ENCODE data around the gene CAMK4.
"Not testable (repeated sequence)": the region's sequence is repeated elsewhere in the genome, so short reads cannot be mapped to it uniquely, and the experiment has no call there.

DNA sequence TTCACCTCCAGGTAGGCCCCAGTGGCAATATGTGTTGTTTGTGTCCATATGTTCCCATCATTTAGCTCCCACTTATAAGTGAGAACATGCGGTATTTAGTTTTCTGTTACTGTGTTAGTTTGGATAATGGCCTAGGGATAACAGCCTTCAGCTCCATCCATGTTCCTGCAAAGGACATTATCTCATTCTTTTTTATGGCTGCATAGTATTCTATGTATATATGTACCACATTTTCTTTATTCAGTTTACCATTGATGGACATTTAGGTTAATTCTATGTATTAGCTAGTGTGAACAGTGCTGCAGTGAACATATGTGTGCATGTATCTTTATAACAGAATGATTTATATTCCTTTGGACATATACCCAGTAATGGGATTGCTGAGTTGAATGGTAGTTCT lies 134.5 kb downstream of the CAMK4 start:
- not testable (repeated sequence) for TF ChIP-seq GABPB1 (CRISPR knock-in tag; IDR thresholded peaks at IDR 0.05); SIX5 (IDR thresholded peaks at IDR 0.05; ENCODE audit: borderline replicate concordance in 1 of 2, insufficient read depth in 1 of 2, low read depth in 1 of 2, low read length in 2 of 2); NFE2L1 (tag; IDR thresholded peaks at IDR 0.05; ENCODE audit: borderline replicate concordance, low read depth); IRF2 (CRISPR knock-in tag; IDR thresholded peaks at IDR 0.05); BMI1 (IDR thresholded peaks at IDR 0.05; ENCODE audit: low read length); MXI1 (IDR thresholded peaks at IDR 0.05; ENCODE audit: low read depth, low read length); YY1 (IDR thresholded peaks at IDR 0.05; ENCODE audit: borderline replicate concordance in 1 of 3, control insufficient read depth in 1 of 3, extremely low read depth in 1 of 3, insufficient read depth in 3 of 3, insufficient read length in 1 of 3, insufficient replicate concordance in 2 of 3, low read depth in 1 of 3, low read length in 2 of 3); FOXK1 (CRISPR knock-in tag; IDR thresholded peaks at IDR 0.05; ENCODE audit: borderline replicate concordance); HMG20A (CRISPR knock-in tag; conservative IDR thresholded peaks at IDR 0.05); ZNF24 (IDR thresholded peaks at IDR 0.05)
- TF ChIP-seq, protein P1, sequence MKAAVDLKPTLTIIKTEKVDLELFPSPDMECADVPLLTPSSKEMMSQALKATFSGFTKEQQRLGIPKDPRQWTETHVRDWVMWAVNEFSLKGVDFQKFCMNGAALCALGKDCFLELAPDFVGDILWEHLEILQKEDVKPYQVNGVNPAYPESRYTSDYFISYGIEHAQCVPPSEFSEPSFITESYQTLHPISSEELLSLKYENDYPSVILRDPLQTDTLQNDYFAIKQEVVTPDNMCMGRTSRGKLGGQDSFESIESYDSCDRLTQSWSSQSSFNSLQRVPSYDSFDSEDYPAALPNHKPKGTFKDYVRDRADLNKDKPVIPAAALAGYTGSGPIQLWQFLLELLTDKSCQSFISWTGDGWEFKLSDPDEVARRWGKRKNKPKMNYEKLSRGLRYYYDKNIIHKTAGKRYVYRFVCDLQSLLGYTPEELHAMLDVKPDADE (conservative IDR thresholded peaks at IDR 0.05; ENCODE audit: control insufficient read depth, low read depth, low read length) = not testable (repeated sequence)
- TF ChIP-seq, protein P2, sequence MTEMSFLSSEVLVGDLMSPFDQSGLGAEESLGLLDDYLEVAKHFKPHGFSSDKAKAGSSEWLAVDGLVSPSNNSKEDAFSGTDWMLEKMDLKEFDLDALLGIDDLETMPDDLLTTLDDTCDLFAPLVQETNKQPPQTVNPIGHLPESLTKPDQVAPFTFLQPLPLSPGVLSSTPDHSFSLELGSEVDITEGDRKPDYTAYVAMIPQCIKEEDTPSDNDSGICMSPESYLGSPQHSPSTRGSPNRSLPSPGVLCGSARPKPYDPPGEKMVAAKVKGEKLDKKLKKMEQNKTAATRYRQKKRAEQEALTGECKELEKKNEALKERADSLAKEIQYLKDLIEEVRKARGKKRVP (CRISPR knock-in tag; IDR thresholded peaks at IDR 0.05) = not testable (repeated sequence)
- TF ChIP-seq, protein P3, sequence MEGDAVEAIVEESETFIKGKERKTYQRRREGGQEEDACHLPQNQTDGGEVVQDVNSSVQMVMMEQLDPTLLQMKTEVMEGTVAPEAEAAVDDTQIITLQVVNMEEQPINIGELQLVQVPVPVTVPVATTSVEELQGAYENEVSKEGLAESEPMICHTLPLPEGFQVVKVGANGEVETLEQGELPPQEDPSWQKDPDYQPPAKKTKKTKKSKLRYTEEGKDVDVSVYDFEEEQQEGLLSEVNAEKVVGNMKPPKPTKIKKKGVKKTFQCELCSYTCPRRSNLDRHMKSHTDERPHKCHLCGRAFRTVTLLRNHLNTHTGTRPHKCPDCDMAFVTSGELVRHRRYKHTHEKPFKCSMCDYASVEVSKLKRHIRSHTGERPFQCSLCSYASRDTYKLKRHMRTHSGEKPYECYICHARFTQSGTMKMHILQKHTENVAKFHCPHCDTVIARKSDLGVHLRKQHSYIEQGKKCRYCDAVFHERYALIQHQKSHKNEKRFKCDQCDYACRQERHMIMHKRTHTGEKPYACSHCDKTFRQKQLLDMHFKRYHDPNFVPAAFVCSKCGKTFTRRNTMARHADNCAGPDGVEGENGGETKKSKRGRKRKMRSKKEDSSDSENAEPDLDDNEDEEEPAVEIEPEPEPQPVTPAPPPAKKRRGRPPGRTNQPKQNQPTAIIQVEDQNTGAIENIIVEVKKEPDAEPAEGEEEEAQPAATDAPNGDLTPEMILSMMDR (IDR thresholded peaks at IDR 0.05 in 2 of 3, conservative IDR thresholded peaks at IDR 0.05 in 1 of 3; ENCODE audit: insufficient read depth in 2 of 3, low read depth in 1 of 3, low read length in 3 of 3) = not testable (repeated sequence)
